ENCODE measurements around the gene CREG2.

The CREG2 gene, protein sequence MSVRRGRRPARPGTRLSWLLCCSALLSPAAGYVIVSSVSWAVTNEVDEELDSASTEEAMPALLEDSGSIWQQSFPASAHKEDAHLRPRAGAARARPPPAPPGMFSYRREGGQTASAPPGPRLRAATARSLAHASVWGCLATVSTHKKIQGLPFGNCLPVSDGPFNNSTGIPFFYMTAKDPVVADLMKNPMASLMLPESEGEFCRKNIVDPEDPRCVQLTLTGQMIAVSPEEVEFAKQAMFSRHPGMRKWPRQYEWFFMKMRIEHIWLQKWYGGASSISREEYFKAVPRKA

DNA sequence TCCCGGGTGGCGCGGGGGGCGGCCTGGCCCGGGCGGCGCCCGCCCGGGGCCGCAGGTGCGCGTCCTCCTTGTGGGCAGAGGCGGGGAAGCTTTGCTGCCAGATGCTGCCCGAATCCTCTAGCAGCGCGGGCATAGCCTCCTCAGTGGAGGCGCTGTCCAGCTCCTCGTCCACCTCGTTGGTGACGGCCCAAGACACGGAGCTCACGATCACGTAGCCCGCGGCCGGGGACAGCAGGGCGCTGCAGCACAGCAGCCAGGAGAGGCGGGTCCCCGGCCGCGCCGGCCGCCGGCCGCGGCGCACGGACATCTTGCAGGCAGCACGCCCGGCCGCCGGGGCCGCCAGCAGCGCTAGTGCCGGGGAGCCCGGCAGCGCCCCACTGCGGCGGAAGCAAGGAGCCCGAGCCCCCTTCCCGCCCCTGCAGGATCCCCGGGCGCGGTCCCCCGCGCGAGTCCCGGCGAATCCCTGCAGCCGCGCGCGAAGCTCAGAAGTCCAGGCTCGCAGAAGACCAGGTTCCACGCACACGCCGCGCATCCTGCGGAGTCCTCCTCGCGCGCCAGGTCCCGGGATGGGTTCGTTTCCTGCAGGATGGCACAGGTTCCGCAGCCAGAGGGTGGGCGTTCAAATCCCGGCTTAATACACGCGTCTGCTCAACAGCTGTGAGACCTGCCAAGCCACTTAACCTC lies at the start of gene CREG2:
Gene CREG2, minus strand, starts transcription at position 353 of the 684 bp plus-strand sequence. Its CDS starts 46 bp downstream, at position 307.
- no peak for DNase-seq

DNA sequence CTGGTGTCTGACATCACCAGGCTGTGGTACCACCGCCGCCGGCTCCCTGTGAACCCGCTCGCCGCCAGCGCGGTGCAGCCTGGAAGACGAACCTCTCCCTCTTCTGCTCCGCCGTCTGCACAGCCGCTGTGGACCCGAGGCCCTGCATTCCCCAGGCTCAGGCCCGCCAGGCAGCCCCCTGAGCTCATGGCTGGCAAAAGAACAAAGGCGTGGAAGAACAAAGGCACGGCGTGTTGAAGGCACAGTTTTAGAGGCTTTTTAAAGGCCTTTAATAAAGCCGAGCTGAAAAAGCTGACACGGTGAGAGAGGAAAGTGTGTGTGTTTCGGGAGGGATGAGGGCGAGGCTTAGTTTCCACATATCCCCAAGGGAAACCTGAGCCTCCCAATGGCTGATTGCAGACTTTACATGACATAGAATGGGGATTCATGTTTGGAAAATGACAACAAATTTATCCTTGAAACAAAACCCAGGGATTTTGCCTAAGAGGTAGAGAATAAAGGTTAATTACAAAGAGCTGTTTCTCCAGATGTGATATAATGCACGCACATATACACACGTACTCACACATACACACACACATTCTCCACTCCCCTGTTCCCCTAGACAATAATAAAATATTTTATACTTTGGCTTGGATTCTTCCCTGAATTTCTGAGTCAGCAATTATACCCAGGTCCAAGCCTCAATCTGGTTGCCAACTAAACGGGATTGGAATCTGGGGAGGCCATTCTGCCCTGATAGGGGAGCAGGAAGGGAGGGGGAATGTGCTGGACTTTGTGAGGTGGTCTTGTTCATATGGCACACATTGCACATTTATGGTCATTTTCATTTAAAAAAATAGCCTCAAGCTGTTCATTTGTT lies 47.9 kb upstream of the CREG2 start:
- no peak for DNase-seq

DNA sequence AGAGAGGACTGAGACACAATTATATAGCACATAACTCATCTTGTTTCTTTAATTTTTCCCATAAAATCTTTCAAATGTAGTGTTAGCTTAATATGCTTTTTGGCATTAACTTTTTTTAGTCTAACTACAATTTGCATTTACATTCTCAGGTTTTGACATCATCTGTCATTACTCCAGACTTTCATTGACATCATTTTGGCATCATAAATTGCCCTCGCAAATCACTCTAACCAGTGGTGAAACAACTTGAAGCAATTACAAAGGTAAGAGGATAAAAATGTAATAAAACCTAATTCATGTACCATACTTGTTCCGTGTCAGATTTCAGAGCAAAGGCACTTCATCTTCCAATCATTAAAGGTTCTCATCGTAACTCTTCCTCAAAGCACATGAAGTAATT lies 46.2 kb upstream of the CREG2 start:
- no peak for DNase-seq

DNA sequence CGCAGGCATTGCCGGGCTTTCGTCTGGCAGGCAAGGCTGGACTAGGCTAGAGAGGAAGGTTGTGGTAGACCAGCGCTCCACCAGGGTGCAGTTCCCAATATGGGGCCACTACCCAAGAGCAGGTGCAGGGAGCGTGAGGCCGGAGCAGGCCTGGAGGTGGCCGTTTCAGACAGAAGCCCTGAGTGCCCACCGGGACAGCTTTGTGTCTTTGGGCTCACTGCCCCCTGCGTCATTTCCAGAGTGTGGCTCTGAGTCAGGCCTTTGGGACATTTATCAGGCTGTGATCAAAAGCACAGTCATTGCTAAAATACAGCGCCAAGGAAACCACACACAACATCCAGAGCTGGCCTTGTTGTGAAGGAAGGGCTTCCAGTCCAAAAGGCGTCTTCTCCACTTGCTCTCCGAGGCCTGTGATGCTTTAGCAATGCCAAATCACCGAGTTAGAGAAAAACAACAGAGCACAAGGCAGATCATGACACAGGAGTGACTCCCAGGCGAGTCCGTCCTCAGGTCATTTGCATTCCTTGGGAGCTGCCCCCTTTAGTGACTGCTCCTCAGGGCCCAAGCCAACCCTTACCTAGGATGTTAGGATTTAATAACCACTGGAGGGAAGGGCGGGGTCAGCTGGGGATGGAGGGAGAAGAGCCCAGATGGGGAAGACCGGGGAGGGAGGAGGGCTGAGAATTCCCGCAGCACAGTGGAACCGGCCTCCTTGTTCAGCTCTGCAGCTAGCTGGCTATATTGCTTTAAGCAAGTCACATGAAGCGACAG lies 45.3 kb upstream of the CREG2 start:
- no peak for DNase-seq

DNA sequence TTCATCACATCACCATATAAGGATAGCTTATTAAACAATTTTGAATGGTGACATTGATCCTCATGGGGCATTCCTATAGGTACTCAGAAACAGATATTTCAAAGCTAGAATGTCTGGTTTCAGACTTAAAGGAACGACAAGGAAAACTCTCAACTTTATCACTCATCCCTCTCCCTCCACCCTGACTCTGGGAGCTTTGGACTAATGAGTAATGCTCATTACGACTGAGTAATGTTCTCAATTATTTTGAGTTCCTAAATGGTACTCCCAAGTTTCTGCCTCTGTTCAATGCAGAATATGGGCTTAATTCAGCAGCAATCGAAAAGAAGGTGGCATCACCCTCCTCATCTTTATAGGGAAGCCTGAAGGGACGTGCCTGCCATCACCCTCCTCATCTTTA lies 44.2 kb upstream of the CREG2 start:
- no peak for DNase-seq

DNA sequence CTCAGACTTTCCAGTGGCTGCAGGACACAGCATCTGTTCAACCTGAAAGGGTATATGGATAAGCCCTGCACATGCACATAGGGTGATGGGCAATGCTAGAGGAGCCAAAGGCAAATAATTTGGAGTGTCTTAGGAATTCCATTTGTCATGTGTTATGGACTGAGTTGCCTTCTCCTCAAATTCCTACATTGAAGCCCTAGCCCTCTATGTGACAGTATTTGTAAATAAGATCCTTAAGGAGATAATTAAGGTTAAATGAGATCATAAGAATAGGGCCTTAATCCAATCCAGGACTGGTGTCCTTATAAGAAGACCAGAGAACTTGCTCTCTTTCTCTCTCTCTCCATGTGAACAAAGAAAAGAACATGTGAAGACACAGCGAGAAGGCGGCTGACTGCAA lies 42.9 kb upstream of the CREG2 start:
- DNase-seq, result no peak

DNA sequence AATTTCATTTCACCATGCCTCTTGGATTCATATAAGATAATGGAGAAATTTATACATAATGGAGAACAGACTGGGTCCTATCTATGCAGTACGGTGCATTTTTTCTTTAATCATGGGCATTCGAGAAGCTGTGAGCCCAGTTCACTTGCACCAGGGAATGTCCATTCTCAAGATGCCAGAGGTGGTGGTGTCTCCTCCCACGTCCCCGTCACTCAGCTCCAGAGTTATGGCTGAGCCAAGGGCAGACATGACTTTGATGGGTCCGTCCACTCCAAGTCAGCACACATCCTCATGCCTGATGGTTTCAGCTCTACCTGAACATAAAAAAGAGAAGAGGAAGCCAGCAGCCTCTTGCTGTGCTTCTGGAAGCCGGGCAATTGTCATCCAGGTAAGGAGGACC lies 42.1 kb upstream of the CREG2 start:
- no peak for DNase-seq

DNA sequence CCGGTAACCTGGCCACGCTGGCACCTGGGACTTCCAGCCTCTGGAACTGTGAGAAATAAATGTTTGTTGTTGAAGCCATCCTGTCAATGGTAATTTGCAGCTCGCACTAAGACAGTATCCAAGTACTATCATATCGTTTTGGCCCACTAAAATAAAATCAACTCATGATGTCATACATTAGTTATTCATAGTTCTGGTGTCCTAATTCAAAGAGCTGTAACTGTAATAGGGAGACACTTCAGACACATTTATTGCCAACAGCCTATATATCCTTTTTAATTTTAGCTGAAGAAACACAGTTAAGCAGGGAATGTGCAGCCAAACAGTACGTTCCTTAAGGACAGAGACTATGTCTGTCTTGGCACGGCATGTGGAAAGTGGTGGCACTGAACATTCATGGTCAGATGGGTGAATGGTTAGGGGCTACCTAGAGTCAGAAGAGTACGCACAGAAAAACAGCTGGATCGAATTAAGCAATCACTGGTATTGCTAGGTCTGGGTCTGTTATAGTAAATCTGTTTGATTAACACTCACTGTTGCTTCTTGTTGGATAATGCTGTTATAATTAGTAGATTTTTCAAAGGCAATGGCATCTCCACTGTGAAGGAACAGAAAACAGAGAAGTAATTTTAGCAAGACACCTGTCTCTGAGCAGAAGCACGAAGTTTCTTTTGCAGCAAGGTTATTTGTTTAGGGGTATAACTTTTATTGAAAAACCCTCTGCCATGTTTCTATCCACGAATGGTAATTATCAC lies 41.3 kb upstream of the CREG2 start:
- DNase-seq, result no peak

DNA sequence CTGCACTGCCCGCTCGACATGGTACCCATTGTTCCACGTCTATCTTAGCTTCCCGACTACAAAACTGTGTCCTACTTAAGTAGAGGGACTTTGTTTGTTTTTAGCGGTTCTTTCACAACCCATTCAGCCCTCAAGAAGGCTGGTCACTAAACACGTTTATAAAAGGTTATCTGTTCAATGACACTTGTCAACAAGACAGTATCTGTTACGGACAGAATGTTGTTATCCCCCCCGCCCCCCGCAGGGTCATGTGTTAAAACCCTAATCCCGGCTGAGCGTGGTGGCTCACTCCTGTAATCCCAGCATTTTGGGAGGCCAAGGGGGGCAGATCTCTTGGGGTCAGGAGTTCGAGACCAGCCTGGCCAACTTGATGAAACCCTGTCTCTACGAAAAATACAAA lies 40.4 kb upstream of the CREG2 start:
- DNase-seq, result no peak

DNA sequence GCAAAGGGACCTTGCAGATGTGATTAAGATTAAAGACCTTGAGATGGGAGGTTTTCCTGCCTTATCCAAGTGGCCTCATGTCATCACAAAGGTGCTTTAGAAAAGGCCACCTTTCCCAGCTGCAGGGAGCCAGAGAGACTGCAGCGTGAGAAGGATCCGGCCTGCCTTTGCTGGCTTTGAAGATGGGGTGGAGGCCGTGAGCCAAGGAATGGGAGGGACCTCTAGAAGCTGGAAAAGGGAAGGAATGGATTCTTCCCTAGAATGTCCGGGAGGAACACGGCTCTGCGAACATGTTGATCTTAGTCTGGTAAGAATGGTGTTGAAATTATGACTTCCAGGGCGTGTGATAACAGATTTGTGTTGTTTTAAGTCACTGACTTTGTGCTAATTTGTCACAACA lies 39.9 kb upstream of the CREG2 start:
- no peak for DNase-seq

DNA sequence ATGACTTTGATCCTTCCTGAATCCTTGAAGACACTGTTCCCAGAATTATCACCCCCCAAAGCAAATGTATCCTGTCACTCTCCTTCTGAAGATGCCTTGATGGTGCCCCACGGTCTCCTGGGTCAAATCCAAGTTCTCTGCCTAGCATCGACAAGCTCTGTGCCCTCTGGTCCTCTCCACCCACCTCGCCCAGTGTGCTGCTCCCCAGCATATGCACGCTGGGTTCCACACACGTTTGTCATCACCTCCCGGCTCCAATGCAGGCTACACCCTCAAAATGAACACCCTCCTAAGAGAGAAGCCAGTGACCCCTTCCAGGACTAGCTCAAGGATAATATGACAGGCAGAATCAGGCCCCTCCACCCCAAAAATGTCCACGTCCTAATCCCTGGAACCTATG lies 39.5 kb upstream of the CREG2 start:
- no peak for DNase-seq

DNA sequence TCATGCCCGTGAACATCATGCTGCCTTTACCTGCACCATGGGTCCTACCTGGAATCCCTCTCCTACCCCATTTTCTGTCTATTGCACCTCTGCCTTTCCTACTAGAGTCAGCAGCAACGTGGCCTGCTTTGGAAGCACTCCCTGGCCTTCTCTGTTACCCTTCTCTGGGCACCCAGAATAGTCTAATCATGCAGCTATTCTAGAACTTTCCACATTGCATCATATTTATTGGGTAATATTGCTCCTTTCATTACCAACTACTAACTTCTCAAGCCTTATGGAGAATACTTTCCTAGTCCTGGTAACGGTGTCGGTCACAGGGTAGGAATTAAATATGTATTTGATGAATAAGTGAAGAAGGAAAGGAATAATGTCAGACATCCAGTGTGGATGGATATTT lies 33.3 kb upstream of the CREG2 start:
- no peak for DNase-seq

DNA sequence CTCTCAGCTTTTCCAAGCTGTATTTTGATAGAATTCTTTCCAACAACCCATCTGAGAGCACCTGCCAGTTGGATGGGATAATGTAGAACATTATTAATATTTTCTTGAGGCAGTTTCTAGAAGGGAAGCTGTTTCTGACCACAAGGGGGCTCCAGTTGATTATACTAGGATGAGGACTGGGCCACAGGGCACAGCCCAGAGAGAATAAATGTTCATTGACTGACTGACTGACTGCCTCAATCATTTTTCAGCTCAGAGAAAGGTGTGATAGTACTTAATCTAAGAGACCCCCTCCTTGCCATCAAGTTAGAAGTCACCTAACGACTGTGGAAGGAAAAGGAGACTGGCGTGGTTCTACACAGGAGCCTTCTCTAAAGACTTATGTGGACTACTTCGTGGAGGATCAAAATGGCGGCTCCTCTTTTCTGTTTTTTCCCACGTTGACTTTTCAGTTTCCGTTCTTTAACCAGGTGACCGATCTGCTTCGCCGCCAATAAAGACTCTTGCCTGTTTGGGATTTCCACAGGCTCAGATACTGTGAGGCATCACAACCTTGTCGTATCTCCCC lies 31.9 kb upstream of the CREG2 start:
- peak; percentile 26 for DNase-seq

DNA sequence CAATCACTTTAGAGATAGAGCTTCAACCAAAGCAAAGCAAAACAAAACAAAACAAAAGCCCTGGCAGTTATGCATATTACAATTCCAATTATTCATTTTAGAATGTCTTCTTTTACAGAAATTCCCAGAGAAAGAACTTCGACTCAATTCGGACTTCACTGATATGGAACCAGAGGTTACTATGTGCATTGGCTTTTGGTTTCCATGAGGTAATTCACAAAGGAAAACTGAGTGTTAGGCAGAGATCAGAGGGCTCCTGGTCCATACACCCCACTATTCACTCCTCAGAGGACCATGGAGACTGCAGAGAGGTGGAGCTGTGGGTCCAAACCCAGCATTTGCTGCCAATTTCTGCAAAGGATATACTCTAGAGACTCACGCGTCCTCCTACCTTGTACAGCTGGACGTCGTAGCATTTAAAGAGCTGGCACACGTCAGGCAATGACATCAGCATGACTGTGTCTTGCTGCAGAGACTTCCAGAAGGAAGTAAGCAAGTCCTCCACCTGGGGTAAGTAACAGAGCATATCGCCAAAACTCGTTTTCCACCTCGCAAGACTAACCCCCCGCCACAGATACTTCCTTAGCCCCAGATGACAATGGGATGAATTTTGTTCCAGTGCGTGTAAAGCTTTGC lies 31.3 kb upstream of the CREG2 start:
- no peak for DNase-seq

DNA sequence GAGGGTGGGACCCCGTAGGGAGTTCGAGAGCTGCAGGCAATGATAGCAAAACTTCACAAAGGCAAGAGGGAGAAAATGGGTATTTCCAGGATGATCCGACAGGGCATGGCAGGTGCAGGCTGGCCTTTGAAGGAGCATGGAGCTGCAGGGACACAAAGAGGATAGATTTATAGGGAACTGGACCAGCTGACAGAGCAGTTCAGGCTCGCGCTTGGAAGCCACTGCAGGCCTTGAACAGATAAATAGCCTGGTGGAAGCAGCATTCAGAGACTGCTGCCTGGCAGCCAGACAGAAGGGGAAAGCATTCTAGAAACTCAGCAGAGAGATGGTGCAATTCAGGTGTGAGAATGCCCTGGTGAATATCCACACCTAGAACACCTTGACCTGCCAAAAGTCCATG lies 29.3 kb upstream of the CREG2 start:
- no peak for DNase-seq

DNA sequence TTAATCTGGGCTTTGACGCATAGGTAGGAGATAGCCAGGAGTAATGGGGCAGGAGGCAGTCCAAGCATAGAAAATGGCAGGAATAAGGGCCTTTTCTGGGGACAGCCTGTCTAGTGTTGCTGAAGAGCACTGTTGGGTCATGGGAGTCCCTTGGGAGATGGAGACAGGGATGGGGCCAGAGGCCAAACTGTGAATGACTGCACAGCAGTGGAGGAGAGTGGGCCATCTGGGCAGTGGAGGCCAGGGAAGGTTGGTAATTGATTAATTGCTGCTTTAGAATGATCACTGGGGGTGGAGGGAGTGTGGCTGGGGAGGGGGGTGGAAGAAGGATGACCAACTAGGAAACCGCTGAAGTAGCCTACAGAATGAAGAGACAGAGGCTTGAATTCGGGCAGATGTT lies 28.6 kb upstream of the CREG2 start:
- no peak for DNase-seq

DNA sequence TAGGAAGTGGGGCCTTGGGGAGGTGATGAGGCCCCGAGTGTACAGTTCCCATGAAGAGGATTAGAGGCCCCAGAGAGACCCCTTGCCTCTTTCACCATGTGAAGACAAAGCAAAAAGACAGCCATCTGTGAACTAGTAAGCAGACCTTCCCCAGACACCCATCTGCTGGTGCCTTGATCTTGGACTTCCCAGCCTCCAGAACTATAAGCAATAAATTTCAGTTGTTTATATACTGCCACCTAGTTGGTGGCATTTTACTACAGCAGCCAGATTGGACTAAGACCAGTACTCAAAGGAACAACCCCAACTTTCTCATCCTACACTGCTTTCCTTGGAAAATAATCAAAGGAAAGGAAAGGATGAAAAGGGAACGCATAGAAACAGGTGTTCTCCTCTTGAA lies 27.9 kb upstream of the CREG2 start:
- DNase-seq, result no peak

DNA sequence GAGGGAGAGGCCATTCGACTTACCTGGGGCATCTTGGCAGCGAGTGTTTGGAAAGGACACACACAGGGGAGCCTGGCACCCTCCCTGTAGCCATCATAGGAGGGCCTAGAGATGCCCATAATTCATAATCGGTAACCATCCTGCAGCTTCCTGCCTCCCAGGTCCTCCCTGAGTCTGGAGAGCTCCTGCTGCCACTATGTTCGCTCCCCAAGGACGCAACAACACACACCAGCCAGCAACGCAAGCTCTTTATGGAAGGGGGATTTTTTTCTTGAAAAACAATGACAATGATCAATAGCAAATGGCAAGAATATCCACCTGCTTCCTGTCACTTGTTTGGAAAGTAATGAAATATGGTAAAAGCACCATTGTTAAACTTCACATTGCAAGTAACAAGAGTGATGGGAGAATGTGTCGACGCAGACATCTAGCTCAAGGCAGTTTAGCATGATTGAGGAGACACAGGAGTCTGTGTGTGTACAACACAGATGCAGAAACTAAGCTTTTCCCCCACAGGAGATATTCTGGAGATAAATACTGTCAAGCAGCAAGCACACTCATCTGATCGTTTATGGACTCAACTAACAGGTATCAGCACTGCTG lies 24.9 kb upstream of the CREG2 start:
- no peak for DNase-seq

DNA sequence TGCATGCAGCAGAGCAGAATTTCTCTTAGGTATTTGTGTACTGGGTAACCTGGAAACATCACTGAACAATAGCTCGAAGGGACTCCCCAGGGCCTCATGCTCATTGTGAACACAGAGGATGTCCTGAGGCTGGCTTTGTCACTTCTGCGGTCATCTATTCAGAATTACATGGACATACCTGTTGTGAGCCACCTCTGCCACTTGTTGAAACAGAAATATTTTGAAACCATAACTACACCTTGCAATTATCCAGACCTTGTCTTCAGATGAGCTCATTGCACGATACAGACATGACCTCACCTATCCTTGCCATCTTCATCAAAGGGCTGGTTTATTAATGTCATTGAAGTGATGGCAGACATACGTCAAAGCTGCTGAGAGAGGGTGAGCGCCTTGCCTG lies 23.4 kb upstream of the CREG2 start:
- DNase-seq, result no peak

DNA sequence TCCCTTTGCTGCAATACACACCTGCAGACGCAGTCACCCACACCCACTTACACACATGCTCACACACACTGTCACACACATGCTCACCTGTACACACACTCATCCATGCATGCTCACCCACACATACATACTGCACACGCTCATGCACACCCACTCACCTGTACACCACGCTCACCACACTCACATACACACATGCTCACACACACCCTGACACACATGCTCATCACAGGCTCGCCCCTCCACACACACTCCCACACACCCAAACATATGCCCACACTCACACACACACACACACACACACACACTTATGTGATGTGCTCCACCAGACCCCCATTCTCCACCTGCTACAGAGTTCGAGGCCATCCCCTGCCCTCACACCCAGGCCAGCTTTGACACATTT lies 22.8 kb upstream of the CREG2 start:
- DNase-seq, result no peak

DNA sequence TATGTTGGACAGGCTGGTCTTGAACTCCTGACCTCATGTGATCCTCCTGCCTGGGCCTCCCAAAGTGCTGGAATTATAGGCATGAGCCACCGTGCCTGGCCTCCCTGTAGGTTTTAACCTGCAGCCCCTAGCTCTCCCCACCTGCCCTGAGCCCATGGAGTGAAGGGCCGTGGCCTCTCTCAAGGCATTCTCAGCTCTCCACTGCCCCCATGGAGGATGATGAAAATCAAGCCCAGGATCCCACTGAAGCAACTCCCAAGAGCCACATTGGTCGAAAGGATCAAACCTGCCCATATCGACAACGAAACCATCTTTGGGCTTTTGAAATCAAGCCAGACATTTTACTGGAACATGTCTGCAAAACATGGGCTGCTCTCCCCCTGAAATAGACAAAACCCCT lies 22.4 kb upstream of the CREG2 start:
- no peak for DNase-seq

Data from DMS 273 treated with DMSO at 0.1 percent for 48 hours (cell line).